GM19043 (cell line): ENCODE data around the gene HEATR9.

Experiments
- ATAC-seq: cut with Tn5 transposase; IDR thresholded peaks from one replicate; pipeline ENCODE4 v1.9.1; 2021; ENCODE audit warnings: low read depth; ENCODE audit not compliant: unreplicated experiment

The HEATR9 gene

GRCh38 chr17:35895636-35896587 lies 27.2 kb upstream of the HEATR9 start:
- ATAC-seq = no peak

GRCh38 chr17:35894206-35894605 lies 25.5 kb upstream of the HEATR9 start:
- ATAC-seq = no peak

GRCh38 chr17:35893751-35894150 lies 25.1 kb upstream of the HEATR9 start:
- no peak for ATAC-seq

GRCh38 chr17:35892091-35893035 lies 23.7 kb upstream of the HEATR9 start:
- ATAC-seq = no peak

- no peak for ATAC-seq
Observed at GRCh38 chr17:35891269-35891668, 22.6 kb upstream of the HEATR9 start.

GRCh38 chr17:35890774-35891155 lies 22.1 kb upstream of the HEATR9 start:
- ATAC-seq = no peak

GRCh38 chr17:35889818-35890773 lies 21.4 kb upstream of the HEATR9 start:
- ATAC-seq = no peak

- ATAC-seq = no peak
Observed at GRCh38 chr17:35889241-35889640, 20.6 kb upstream of the HEATR9 start.

- ATAC-seq = peak; percentile 80
Observed at GRCh38 chr17:35879773-35880654, 11.3 kb upstream of the HEATR9 start, which contains the start of gene CCL5. Gene CCL5 (minus strand): TSS chr17:35880360.

- ATAC-seq = no peak
Observed at GRCh38 chr17:35878361-35878760, 9.7 kb upstream of the HEATR9 start.

GRCh38 chr17:35877345-35878029 lies 8.8 kb upstream of the HEATR9 start:
- no peak for ATAC-seq

GRCh38 chr17:35876534-35876933 lies 7.8 kb upstream of the HEATR9 start:
- ATAC-seq = no peak

- no peak for ATAC-seq
Observed at GRCh38 chr17:35875800-35876139, 7.1 kb upstream of the HEATR9 start.

GRCh38 chr17:35875072-35875799 lies 6.5 kb upstream of the HEATR9 start:
- no peak for ATAC-seq

GRCh38 chr17:35872196-35872980 lies 3.7 kb upstream of the HEATR9 start:
- ATAC-seq = no peak

- ATAC-seq = no peak
Observed at GRCh38 chr17:35870906-35871819, 2.5 kb upstream of the HEATR9 start.
